CD14-positive monocyte (primary cell): Measurements from ENCODE around the gene FAXDC2. TPM values are rescaled to one million over a fixed set of nuclear protein-coding genes. Genes with fewer than 3 reads are reported as not detected.

Source experiments
- DNase-seq, 3 donors: peaks; one replicate each; pipeline ENCODE4 v3.0.0-alpha.2; 2011 to 2022
- H2AFZ ChIP-seq: 2 replicates; pipeline ENCODE4 v1.6.0; 2012; ENCODE audit warnings: mild to moderate bottlenecking, low read depth, low read length, inconsistent platforms; ENCODE audit not compliant: insufficient read depth, poor library complexity, severe bottlenecking
- H3K27ac ChIP-seq, 2 donors: 1 replicate in 1 of 2; 2 replicates in 1 of 2; pipeline ENCODE4 v1.5.1; 2012 to 2013; ENCODE audit warnings: low read length in 2 of 2, control low read depth in 1 of 2, inconsistent platforms in 1 of 2, low read depth in 1 of 2, mild to moderate bottlenecking in 1 of 2
- H3K27me3 ChIP-seq, 2 donors: one replicate each; pipeline versions ENCODE4 v1.6.0 to v1.6.1; 2011 to 2013; ENCODE audit warnings: low read length in 2 of 2; ENCODE audit not compliant: control insufficient read depth in 2 of 2, insufficient read depth in 2 of 2
- H3K36me3 ChIP-seq, 2 donors: replicated peaks in 1 of 2; 1 replicate in 1 of 2; 2 replicates in 1 of 2; pipeline versions ENCODE4 v1.5.1 to v1.6.1; 2012 to 2013; ENCODE audit warnings: low read length in 2 of 2, control low read depth in 1 of 2, inconsistent platforms in 1 of 2, mild to moderate bottlenecking in 1 of 2; ENCODE audit not compliant: insufficient read depth in 2 of 2, control insufficient read depth in 1 of 2
- H3K4me1 ChIP-seq, 2 donors: 1 replicate in 1 of 2; 2 replicates in 1 of 2; pipeline versions ENCODE4 v1.5.1 to v1.6.1; 2012 to 2013; ENCODE audit warnings: low read length in 2 of 2, control low read depth in 1 of 2, inconsistent platforms in 1 of 2, mild to moderate bottlenecking in 1 of 2, moderate library complexity in 1 of 2; ENCODE audit not compliant: insufficient read depth in 2 of 2, control insufficient read depth in 1 of 2
- H3K4me2 ChIP-seq: replicated peaks from 2 replicates; pipeline ENCODE3; 2012; ENCODE audit warnings: low read length, moderate library complexity, mild to moderate bottlenecking; ENCODE audit not compliant: poor library complexity, severe bottlenecking; ENCODE audit errors: extremely low read depth
- H3K4me3 ChIP-seq, 3 experiments: fragments of 200-600 bp in 1 of 3; sonication (generic) in 1 of 3; replicated peaks in 1 of 3; 1 replicate in 2 of 3; 2 replicates in 1 of 3; pipeline ENCODE4 v1.5.1; 2011 to 2013; ENCODE audit warnings: low read length in 3 of 3, mild to moderate bottlenecking in 3 of 3, control low read depth in 2 of 3, low read depth in 2 of 3, inconsistent platforms in 1 of 3, moderate library complexity in 1 of 3
- H3K79me2 ChIP-seq: 2 replicates; pipeline ENCODE4 v1.6.0; 2012; ENCODE audit warnings: mild to moderate bottlenecking, control low read depth, inconsistent platforms, low read length, moderate library complexity; ENCODE audit not compliant: insufficient read depth
- H3K9ac ChIP-seq: 2 replicates; pipeline ENCODE4 v1.6.0; 2017; ENCODE audit warnings: low read length, mild to moderate bottlenecking; ENCODE audit not compliant: insufficient read depth, poor library complexity, severe bottlenecking
- H3K9me3 ChIP-seq, 2 donors: replicated peaks in 1 of 2; 1 replicate in 1 of 2; 2 replicates in 1 of 2; pipeline versions ENCODE4 v1.5.1 to v1.6.1; 2012 to 2013; ENCODE audit warnings: low read length in 2 of 2, control low read depth in 1 of 2; ENCODE audit not compliant: control insufficient read depth in 1 of 2, insufficient read depth in 1 of 2
- H4K20me1 ChIP-seq: 2 replicates; pipeline ENCODE4 v1.6.0; 2012; ENCODE audit warnings: mild to moderate bottlenecking, low read length, control low read depth, moderate library complexity; ENCODE audit not compliant: insufficient read depth
- H3K27ac Mint-ChIP-seq, 7 donors: one replicate each; pipeline ENCODE4 v1.8.0; 2020; ENCODE audit warnings: mild to moderate bottlenecking in 7 of 7, mixed read lengths in 7 of 7, moderate library complexity in 6 of 7, inconsistent platforms in 2 of 7
- H3K27me3 Mint-ChIP-seq, 3 donors: one replicate each; pipeline ENCODE4 v1.8.0; 2021 to 2022; ENCODE audit warnings: low read depth in 3 of 3, mild to moderate bottlenecking in 3 of 3, mixed read lengths in 3 of 3, moderate library complexity in 3 of 3, inconsistent platforms in 1 of 3
- H3K36me3 Mint-ChIP-seq, 2 donors: one replicate each; pipeline ENCODE4 v1.8.0; 2020; ENCODE audit warnings: mixed read lengths in 2 of 2, inconsistent platforms in 1 of 2, mild to moderate bottlenecking in 1 of 2
- H3K4me1 Mint-ChIP-seq: one replicate; pipeline ENCODE4 v1.8.0; 2020; ENCODE audit warnings: mild to moderate bottlenecking, mixed read lengths
- H3K4me3 Mint-ChIP-seq, 2 donors: one replicate each; pipeline ENCODE4 v1.8.0; 2020; ENCODE audit warnings: mild to moderate bottlenecking in 2 of 2, mixed read lengths in 2 of 2, moderate library complexity in 1 of 2
- H3K9me3 Mint-ChIP-seq, 7 donors: one replicate each; pipeline ENCODE4 v1.8.0; 2020 to 2022; ENCODE audit warnings: mixed read lengths in 7 of 7, mild to moderate bottlenecking in 6 of 7, moderate library complexity in 6 of 7, inconsistent platforms in 2 of 7
- CTCF ChIP-seq: fragments of 200-600 bp; IDR thresholded peaks from one replicate; pipeline ENCODE4 v1.8.0; 2022; ENCODE audit warnings: antibody characterized with exemption, mild to moderate bottlenecking
- WGBS: methylation state at CpG from one replicate; pipeline ENCODE4 v1.1.5; 2013; ENCODE audit warnings: missing lambda C conversion rate; ENCODE audit not compliant: insufficient coverage; 5-methylcytosine and 5-hydroxymethylcytosine counted together
- intact Hi-C, 2 donors: fragments of 100-400 bp; cut with micrococcal nuclease; formaldehyde crosslinking; loops; one replicate each; pipeline versions ENCODE4 v1.15.0 to v1.15.1; 2023
- polyA plus RNA-seq, 3 donors: library from polyadenylated mRNA; depleted of rRNA in 1 of 3; unstranded in 2 of 3; stranded (reverse) in 1 of 3; fragments of 300-500 nt in 2 of 3; fragments of >200 nt in 1 of 3; fragmentation: Illumina TruSeq in 2 of 3; gene quantifications; 1 replicate in 2 of 3; 2 replicates in 1 of 3; pipeline ENCODE4 v1.2.3, GENCODE V29; 2012 to 2021

Gene FAXDC2
- polyA plus RNA-seq, 3 donors, result 0.30 to 1.4 (median 0.60) TPM

GRCh38 chr5:154830219-154830595 is 20.2 kb downstream of the FAXDC2 start:
- TF ChIP-seq CTCF, result no peak
- no peak for DNase-seq
- Mint-ChIP-seq H3K36me3 (peaks cover 16 to 20% of the 10 kb centered on the region in 2 donors), H3K27me3 (peaks cover 0 to 2% (median 2%) of the 10 kb centered on the region in 3 donors), H3K4me3 (no peak overlapping the region), H3K9me3 (no peaks in the 10 kb centered on the region), H3K27ac (peak overlapping the region in 3 of 7 donors; percentile 21 to 73 (median 32)), H3K4me1 (peaks cover 9% of the 10 kb centered on the region)
- no peaks in the 10 kb centered on the region for H3K9me3 ChIP-seq
- H3K4me1 ChIP-seq, result no peaks in the 10 kb centered on the region
- no peak overlapping the region for H3K4me3 ChIP-seq
- H3K27me3 ChIP-seq, result no peaks in the 10 kb centered on the region
- H3K4me2 ChIP-seq, result no peak overlapping the region
- H2AFZ ChIP-seq, result no peak overlapping the region
- H3K27ac ChIP-seq, result peak overlapping the region in 1 of 2 donors; percentile 18
- intact Hi-C loops, result no loop called here
- no peaks in the 10 kb centered on the region for H4K20me1 ChIP-seq
- H3K79me2 ChIP-seq, result no peaks in the 10 kb centered on the region
- 85% methylated on average over 4 of the region's 7 CpGs for WGBS
- H3K9ac ChIP-seq, result no peak overlapping the region
- H3K36me3 ChIP-seq, result peaks cover 2 to 7% of the 10 kb centered on the region in 2 donors

- H3K27me3 ChIP-seq, result no peaks in the 10 kb centered on the region
- H3K9ac ChIP-seq, result no peak overlapping the region
- H3K27ac ChIP-seq, result peak overlapping the region in 1 of 2 donors; percentile 18
- no peak overlapping the region for H3K4me2 ChIP-seq
- no peaks in the 10 kb centered on the region for H3K9me3 Mint-ChIP-seq
- TF ChIP-seq CTCF, result no peak
- H3K27ac Mint-ChIP-seq, result peak overlapping the region in 3 of 7 donors; percentile 30 to 73 (median 32)
- H3K4me1 ChIP-seq, result no peaks in the 10 kb centered on the region
- no peaks in the 10 kb centered on the region for H3K79me2 ChIP-seq
- H2AFZ ChIP-seq, result no peak overlapping the region
- no peaks in the 10 kb centered on the region for H4K20me1 ChIP-seq
- H3K27me3 Mint-ChIP-seq, result peaks cover 0 to 2% (median 2%) of the 10 kb centered on the region in 3 donors
- H3K4me3 ChIP-seq, result no peak overlapping the region
- H3K9me3 ChIP-seq, result no peaks in the 10 kb centered on the region
- intact Hi-C loops, result no loop called here
- peaks cover 9% of the 10 kb centered on the region for H3K4me1 Mint-ChIP-seq
- WGBS, result 93% methylated on average over 4 of the region's 4 CpGs
- no peak for DNase-seq
- no peak overlapping the region for H3K4me3 Mint-ChIP-seq
- peaks cover 2 to 8% of the 10 kb centered on the region in 2 donors for H3K36me3 ChIP-seq
- H3K36me3 Mint-ChIP-seq, result peaks cover 18 to 22% of the 10 kb centered on the region in 2 donors
Observed at GRCh38 chr5:154829589-154830218, 20.7 kb downstream of the FAXDC2 start.
